Activated CD8-positive, alpha-beta memory T cell treated with anti-CD3 and anti-CD28 coated beads for 48 hours (primary cell): ENCODE measurements around the gene NEDD9.

Source experiments
- DNase-seq, 3 experiments: peaks; one replicate each; pipeline ENCODE4 v3.0.0-alpha.2; 2020; ENCODE audit warnings: low read depth in 2 of 3, low spot score in 2 of 3

NEDD9 gene

GRCh38 chr6:11181478-11182136, 50.9 kb downstream of the NEDD9 start:
- DNase-seq, result no peak

DNA sequence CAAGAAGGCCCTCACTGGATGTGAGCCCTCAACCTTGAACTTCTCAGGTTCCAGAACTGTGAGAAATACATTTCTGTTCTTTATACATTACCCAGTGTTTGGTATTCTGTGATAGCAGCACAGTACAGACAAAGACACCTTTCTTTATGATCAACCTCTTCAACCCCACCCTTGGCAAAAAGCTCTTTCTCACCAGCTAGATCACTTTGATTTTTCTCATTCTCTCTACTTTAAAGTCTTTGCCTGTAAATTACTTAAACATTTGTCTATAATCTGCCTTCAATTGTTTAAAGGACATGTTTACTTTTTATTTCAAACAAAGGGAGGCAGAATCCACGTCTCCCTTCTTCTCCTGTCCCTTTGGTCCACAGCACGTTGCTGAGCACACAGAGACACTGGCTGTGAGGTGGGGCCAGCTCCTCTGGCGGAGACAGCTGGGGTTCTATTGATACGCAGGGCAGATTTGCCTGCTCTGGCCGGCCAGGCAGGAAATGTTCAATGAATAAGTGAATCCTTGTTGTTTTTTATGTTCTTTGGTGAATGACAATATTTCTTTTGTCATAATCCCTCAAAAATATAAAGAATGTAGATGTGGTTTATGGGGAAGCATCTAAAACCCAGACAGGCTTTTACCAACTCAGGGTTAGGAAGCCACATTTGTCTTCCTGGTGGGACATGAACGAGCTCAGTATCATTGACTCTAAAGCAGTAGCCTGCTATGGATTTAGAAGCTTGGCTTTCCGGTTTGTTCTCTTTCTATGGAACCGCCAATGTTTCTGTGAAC, 52.9 kb downstream of the NEDD9 start:
- DNase-seq, result no peak

GRCh38 chr6:11179088-11179418, 53.4 kb downstream of the NEDD9 start:
- DNase-seq, result no peak

DNA sequence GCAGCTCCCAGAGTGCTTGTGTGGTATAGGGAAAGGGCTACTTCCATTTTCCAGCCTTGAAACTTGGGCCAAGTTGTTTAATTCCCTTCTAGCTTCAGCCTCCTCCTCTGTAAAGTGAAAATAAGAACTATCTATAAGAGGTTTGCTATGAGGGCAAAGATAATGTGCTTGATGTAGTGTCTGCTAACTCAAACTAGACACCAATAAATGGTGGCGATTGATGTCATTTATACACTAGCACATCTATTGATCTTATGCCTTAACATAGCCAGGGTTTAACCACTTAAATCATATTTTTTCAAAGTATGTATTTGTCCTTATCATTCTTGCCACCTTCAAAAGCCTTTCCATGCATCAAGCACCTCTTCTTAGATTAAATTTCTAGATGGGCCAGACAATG, 55.2 kb downstream of the NEDD9 start:
- no peak for DNase-seq

DNA sequence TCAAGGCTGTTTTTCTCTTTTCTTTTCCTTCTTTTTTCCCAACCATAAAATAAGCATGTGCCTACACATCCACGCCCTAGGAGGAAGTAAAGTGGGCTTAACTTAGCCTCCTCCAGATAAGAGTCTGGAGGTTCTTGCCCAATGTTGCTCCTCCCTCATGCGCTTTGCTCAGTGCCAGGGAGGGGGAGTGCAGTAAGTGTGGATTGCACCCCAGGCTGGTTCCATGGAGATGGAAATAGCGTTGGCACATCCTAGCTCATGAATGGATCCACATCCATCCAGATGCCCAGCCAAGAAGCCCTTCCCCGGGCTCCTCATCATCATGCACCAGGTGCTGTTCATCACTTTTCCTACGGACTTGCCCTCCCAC, 58.2 kb downstream of the NEDD9 start:
- no peak for DNase-seq

- DNase-seq, result peak; percentile 23 to 79 (median 77)
These were observed 59.8 kb downstream of the NEDD9 start for GRCh38 chr6:11172501-11173327.

- DNase-seq, result no peak
These were observed 60.5 kb downstream of the NEDD9 start for GRCh38 chr6:11171952-11172351.

GRCh38 chr6:11168091-11168635, 64.3 kb downstream of the NEDD9 start:
- no peak for DNase-seq

GRCh38 chr6:11166948-11167347, 65.5 kb downstream of the NEDD9 start:
- DNase-seq, result no peak

DNA sequence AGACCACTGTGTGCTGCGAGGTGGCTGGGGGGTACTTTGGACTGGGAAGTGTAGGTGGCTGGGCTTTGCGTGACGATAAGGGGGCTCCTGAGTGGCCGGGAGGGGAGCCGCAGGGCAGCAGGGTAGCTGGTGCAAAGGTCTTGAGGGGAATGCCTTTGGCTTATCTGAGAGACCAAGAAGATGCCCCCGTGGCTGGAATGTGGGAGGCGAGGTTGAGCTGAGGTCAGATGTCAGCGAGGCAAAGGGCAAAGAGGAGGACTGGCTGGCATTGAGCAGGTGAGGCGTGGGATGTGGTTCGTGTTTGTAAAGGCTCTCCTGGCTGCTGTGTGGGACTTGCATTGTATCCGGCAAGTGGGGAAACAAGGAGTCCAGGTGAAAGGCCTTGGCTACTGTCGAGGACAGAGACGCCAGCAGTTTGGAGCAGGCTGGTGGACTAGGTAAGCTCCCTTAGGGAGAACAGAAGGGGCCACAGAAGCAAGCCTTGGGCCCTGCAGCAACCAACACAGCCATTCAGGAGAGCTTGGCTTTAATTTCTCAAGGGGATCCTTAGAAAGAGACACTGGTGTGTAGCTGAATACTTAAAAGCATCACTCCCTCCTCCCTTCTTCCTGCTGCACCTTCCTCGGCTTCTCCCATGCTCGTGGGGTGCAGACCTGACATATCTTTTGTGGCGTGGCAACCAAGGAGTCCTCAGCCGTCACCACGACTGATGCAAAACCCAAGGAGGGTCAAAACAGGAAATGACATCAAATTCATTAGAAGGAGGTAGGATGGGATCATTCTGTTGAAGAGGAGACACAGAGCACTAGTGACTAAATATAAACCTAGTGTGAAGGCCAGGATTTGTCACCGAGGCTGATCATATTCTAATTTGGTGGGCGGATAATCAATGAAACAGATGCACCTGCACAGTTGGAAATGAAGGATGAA, 67.5 kb downstream of the NEDD9 start:
- DNase-seq, result no peak

- DNase-seq, result no peak
These were observed 68.5 kb downstream of the NEDD9 start for GRCh38 chr6:11163932-11164331.

DNA sequence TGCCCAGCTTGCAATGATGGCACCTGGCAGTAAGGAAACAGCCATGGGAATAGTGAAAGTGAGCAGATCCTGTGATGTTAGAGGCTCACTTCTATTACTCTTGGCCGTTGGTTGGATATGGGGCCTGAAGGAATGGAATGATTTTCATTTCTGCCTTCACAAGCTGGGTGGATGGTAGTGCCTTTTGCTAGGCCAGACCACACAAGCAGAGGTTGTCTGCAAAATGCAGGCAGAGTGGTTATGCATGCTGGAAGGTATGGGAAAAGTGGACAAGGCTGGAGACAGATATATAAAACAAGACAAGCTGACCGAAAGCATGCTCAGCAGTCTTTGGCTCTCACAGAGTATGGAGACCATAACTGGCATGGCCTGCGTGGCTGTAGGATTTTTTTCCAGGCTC, 70.2 kb downstream of the NEDD9 start:
- DNase-seq, result no peak

DNA sequence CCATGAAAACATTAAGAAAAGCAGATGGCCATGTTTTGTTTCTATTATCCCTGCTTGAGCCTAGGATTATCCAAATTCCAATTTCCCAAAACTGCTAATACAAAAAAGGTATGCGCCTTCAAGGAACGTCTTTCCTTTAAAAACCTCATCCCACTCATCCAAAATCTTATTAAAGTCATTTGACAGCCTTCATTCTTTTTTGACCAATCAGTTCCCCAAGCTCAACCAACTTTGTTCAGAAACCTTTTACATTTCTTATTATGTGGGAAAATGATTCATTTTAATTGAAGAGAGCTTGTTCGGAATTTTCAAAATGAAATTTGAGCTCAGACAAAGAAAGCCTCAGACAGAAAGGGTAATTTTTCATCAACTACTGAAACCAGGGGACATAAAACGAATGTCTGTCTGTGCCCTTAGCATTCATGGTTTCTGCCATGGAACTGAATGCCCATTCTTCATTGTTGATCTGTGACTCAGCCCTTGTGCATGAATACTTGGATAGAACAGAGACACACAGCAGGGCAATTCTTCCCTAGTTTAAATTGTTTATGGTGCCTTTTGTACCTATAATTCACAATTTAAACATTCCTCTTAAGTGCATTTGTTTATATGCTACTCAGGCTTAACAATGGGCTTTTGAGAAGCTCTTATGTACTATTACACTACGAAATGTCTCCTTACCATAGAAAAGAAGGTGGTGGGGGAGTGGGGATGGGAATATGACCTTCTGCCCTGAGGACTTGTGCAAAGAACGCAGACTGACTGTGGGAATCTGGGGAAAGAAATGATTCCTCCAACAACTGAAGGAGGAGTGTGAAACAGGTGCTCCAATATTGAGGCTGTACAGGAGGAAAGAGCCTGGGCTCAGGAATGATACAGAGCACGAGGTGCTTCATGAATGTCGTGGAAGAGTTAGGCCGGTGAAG, 71.2 kb downstream of the NEDD9 start:
- no peak for DNase-seq

- no peak for DNase-seq
These were observed 72.3 kb downstream of the NEDD9 start for GRCh38 chr6:11160199-11160598.

- DNase-seq, result no peak
These were observed 76.9 kb downstream of the NEDD9 start for GRCh38 chr6:11155589-11155988.

DNA sequence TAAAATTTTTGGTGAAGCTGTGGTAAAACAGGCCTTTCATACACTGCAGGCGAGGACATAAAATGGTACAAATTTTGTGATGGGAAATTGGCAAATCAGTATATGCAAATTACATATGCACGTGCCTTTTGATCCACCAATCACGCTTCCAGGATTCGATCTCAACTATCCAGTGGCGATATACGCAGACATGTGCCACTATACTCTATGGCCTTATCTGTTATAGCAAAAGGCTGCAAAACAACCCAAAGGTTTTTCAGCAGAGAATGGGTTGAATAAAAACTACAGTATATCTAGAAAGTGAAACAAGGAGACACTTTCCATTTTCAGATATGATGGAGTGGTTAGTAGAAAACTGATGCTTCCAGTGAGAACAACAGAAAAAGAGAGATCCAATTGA, 79.0 kb downstream of the NEDD9 start:
- DNase-seq, result no peak

- DNase-seq, result no peak
These were observed 79.9 kb downstream of the NEDD9 start for GRCh38 chr6:11152581-11152980.

- no peak for DNase-seq
These were observed 81.0 kb downstream of the NEDD9 start for GRCh38 chr6:11151488-11151887.

DNA sequence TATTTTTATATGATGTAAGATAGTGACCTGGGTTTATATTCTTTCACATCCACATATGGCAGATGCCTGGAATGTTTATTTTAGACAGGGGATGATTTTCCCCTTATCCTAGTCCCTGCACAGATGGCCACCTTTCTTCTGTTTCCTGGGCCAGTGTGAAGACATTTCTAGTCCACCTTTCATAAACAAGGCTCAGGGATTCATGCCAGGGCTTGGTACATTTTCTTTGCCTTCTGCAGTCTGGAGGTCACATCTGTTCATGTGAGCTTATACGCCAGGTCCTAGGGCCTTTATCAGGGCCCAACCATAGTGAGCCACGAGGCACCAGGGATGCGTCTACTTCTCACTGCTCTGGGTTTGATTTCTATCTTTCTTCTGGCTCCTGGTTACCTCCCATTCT, 82.9 kb downstream of the NEDD9 start:
- DNase-seq, result no peak
